BLaER1 (cell line): ENCODE data around the gene ZFPM1.

Experiments
- H3K27ac ChIP-seq: shearing (Covaris generic); formaldehyde crosslinking; 2 replicates; pipeline ENCODE4 v1.8.1; 2022
- H3K27me3 ChIP-seq: shearing (Covaris generic); formaldehyde crosslinking; 2 replicates; pipeline ENCODE4 v1.8.1; 2022
- H3K36me3 ChIP-seq: shearing (Covaris generic); formaldehyde crosslinking; 2 replicates; pipeline ENCODE4 v1.8.1; 2022
- H3K4me1 ChIP-seq: shearing (Covaris generic); formaldehyde crosslinking; 2 replicates; pipeline ENCODE4 v1.8.1; 2022
- H3K4me2 ChIP-seq: shearing (Covaris generic); formaldehyde crosslinking; 2 replicates; pipeline ENCODE4 v1.8.1; 2022
- H3K4me3 ChIP-seq: shearing (Covaris generic); formaldehyde crosslinking; 2 replicates; pipeline ENCODE4 v1.8.1; 2022
- H3K9ac ChIP-seq: shearing (Covaris generic); formaldehyde crosslinking; 2 replicates; pipeline ENCODE4 v1.8.1; 2022
- H3K9me3 ChIP-seq: shearing (Covaris generic); formaldehyde crosslinking; 2 replicates; pipeline ENCODE4 v1.8.1; 2022
- H4K20me1 ChIP-seq: shearing (Covaris generic); formaldehyde crosslinking; 2 replicates; pipeline ENCODE4 v1.8.1; 2022
- Cebpa-rat ChIP-seq: shearing (Covaris generic); IDR thresholded peaks from 2 replicates; pipeline ENCODE4 v1.8.1; 2022

The ZFPM1 gene

DNA sequence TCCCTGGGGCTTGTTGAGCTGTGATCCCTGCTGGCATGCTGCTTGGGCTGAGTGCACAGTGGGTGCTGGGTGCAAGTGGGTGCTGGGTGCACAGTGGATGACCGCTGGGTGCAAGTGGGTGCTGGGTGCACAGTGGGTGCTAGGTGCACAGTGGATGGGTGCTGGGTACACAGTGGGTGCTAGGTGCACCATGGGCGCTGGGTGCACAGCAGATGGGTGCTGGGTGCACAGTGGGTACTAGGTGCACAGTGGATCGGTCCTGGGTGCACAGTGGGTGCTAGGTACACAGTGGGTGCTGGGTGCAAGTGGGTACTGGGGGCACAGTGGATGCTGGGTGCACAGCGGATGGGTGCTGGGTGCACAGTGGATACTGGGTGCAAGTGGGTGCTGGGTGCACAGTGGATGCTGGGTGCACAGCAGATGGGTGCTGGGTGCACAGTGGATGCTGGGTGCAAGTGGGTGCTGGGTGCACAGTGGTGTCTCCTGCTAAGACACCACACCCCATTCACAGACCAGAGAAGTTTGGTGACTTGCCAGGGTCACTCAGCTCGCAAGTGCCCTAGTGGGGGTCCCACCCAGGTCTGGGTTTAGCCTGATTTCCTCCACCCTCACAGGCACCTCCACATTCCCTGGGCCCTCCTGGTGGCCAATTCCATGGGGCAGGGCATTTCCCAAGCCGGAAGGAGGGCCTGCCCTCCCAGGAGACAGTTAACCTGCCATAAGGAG, 33.5 kb downstream of the ZFPM1 start:
- Histone ChIP-seq H3K27me3 (no peaks in the 10 kb centered on the region), H3K27ac (no peak overlapping the region), H3K4me2 (no peak overlapping the region), H3K36me3 (peaks cover 64% of the 10 kb centered on the region), H3K9me3 (no peaks in the 10 kb centered on the region), H3K9ac (no peak overlapping the region), H3K4me1 (peaks cover 76% of the 10 kb centered on the region), H3K4me3 (no peak overlapping the region), H4K20me1 (peaks cover 90% of the 10 kb centered on the region)
- TF ChIP-seq Cebpa-rat = no peak

DNA sequence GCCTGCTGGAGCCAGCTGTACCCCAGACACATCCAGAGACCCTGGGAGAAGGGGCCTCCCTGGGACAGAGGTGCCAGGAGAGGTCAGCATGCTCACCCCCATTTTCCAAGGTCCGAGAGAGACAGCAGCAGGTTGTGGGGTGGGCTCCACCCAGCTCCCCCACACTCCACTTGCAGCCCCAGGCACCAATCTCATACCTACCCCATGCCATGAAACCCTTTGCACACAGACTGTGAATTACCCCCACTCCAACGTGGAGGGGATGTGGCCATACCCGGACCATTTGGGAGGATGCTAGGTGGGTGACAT, 34.0 kb downstream of the ZFPM1 start:
- Histone ChIP-seq H3K9me3 (no peaks in the 10 kb centered on the region), H3K4me2 (no peak overlapping the region), H3K9ac (no peak overlapping the region), H3K4me1 (peaks cover 75% of the 10 kb centered on the region), H3K36me3 (peaks cover 68% of the 10 kb centered on the region), H3K27me3 (no peaks in the 10 kb centered on the region), H3K27ac (no peak overlapping the region), H3K4me3 (no peak overlapping the region), H4K20me1 (peaks cover 88% of the 10 kb centered on the region)
- no peak for TF ChIP-seq Cebpa-rat

DNA sequence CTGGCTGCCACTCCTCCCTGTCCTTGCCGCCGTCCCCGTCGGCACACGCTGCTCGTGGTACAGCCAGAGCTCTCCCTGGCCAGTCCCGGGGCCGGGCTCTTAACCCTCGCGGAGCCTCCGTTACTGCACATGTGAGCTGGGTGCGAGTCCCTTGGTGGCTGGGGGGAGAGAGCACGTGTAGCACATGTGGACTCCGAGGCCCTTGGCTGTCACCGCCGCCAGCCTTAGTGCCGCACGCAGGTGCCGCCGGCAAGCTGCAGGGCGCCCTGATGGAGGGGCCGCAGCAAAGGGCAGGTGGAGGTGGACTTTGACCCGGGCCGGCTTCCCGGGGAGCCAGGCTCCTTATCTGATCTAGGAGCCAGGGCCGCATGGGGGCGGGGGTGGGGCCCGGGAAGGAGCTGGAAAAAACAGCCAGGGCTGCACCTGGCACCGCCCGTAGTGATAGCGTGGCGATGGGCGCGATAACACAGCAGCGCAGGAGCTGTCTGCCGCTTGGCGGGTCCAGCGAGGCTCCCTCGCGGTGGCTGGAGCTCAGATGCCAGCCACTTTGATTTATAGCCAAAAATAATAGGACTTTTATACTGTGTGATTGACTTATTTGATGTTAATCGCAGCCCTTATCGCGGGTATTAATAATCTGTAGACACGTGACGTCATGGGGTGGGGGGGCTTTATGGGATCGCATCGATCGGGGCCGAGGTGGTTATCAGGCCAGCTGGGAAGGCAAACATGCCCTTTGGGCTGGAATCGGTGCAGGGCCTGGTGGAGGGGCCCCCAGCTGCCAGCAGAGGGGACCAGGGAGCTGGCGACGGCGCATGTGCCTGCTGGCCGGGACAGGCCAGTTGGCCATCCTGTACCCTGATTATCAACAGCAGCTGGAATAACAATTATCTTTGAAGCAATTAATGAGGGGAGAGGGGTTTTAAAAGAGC, 35.1 kb downstream of the ZFPM1 start:
- Histone ChIP-seq H3K36me3 (peaks cover 68% of the 10 kb centered on the region), H3K9ac (no peak overlapping the region), H3K4me3 (no peak overlapping the region), H3K4me2 (peak overlapping the region; percentile 28; the same call in 1 of the 2 replicates), H3K4me1 (peaks cover 69% of the 10 kb centered on the region), H4K20me1 (peaks cover 77% of the 10 kb centered on the region), H3K9me3 (no peaks in the 10 kb centered on the region), H3K27ac (0 out of 2 replicates have a peak overlapping the region, but pooled peaks have one; percentile 13), H3K27me3 (no peaks in the 10 kb centered on the region)
- TF ChIP-seq Cebpa-rat = no peak

DNA sequence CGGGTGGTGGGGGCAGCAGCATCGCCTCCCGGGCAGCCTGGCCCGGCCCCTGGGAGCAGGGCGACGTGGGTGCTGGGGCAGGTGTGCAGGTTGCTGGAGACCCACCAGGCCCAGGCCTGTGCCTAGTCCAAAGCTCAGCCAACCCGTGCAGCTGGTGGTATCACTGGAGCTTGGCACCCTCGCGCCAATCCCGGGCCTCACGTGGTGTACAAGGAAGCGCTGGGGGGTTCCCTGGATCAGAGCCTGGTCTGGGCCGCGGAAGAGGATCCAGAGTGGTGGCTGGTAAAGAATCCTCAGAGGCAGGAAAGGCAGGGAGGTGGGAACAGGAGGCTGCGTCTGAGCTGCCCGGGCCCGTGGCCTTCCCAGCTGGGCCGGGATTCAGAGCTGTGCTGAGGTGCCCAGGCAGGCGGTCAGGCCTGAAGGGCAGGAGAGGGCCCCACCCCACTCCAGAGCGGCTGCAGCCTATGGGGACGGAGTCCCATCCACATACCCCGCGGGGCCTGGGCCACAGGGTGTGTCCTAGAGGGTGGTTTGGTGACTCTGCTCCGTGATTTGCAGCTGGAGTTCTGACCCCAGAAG, 36.2 kb downstream of the ZFPM1 start:
- Histone ChIP-seq H3K9ac (no peak overlapping the region), H3K4me3 (no peak overlapping the region), H3K4me1 (peaks cover 61% of the 10 kb centered on the region), H3K4me2 (peak overlapping the region; percentile 28; the same call in 1 of the 2 replicates), H3K36me3 (peaks cover 73% of the 10 kb centered on the region), H4K20me1 (peaks cover 72% of the 10 kb centered on the region), H3K27me3 (no peaks in the 10 kb centered on the region), H3K9me3 (no peaks in the 10 kb centered on the region), H3K27ac (0 out of 2 replicates have a peak overlapping the region, but pooled peaks have one; percentile 13)
- no peak for TF ChIP-seq Cebpa-rat

DNA sequence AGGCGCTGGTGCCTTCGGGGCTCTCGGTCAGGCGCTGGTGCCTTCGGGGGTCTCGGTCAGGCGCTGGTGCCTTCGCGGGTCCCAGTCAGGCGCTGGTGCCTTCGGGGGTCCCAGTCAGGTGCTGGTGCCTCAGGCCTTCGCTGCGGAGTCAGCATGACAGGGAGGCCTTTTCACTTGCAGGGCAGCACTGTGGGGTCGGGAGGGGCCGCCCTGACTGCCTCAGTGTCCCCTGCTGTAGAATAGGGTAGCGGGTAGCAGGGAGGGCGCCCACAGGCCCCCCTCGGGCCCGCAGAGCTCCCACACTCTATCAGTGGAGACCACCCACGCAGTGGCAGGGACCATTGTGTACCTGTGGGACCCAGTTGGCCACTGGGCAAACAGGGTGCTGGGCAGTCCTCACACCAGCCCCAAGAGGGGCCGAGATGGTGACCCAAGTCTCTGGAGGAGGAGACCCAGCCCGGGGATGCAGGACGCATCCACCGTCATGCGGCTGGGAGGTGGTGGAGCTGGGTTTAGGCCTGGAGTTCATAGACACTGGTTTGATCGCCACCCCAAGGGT, 38.0 kb downstream of the ZFPM1 start:
- H3K27me3 ChIP-seq = no peaks in the 10 kb centered on the region
- H3K9me3 ChIP-seq = no peaks in the 10 kb centered on the region
- peaks cover 68% of the 10 kb centered on the region for H3K36me3 ChIP-seq
- H3K4me2 ChIP-seq = peak overlapping the region; percentile 68
- peaks cover 72% of the 10 kb centered on the region for H4K20me1 ChIP-seq
- TF ChIP-seq Cebpa-rat = no peak
- H3K9ac ChIP-seq = no peak overlapping the region
- peaks cover 62% of the 10 kb centered on the region for H3K4me1 ChIP-seq
- peak overlapping the region; percentile 13; the same call in 1 of the 2 replicates for H3K27ac ChIP-seq
- no peak overlapping the region for H3K4me3 ChIP-seq

DNA sequence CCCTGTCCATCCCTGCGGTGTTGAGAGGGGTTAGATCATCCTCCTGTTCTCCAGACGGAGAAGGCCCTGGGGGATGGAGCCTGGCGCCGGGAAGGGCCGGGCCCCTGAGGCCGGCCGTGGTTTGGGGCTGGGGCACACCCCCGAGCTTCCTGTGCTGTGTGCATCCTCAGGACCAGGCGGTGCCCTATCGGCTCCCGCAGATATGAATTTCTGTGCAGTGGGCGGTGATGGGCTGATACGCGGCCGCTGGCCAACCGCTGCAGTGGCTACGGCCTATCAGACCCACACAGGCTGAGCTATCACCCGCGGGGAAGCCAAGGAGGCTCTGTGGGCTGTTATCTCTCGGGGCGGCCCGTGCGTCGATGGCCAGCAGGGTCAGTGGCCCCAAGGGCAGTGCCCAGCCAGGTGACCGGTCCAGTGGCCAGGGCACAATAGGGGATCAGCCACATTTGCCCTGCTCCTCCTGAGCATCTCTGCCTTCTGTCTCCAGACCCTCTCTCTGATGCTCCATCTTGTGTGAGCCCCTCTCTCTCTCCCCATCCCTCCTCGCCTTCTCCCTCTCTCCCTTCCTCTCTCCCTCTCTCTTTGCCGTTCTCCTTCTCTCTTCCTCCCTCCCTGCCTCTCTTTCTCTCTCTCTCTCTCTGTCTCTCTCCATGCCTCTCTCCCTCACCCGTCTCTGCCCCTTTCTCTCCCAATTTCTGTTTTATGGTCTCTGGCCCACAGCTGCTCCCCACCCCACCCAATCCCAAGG, 38.7 kb downstream of the ZFPM1 start:
- Histone ChIP-seq H3K4me3 (no peak overlapping the region), H3K27me3 (no peaks in the 10 kb centered on the region), H3K27ac (peak overlapping the region; percentile 13; the same call in 1 of the 2 replicates), H3K36me3 (peaks cover 62% of the 10 kb centered on the region), H3K9ac (no peak overlapping the region), H3K4me1 (peaks cover 62% of the 10 kb centered on the region), H3K4me2 (peak overlapping the region; percentile 68), H3K9me3 (no peaks in the 10 kb centered on the region), H4K20me1 (peaks cover 70% of the 10 kb centered on the region)
- TF ChIP-seq Cebpa-rat = no peak

DNA sequence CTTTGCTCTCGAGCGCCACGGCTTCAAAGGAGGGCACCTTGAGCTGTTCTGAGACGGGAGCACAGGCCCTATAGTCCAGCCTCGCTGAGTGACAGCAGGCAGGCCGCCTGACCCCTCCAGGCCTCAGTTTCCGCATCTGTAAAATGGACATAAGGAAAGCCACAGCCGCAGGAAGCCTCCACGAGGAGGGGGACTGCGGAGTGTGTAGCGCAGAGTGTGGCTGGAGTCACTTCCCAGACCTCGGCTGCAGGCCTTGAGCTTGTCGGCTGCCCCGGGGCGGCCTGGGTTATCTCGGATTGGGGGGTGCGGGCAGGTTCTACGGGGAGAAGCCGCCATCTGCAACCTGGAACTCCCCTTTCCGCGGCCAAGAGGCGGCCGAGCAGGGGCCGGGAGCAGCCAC, 40.8 kb downstream of the ZFPM1 start:
- peaks cover 62% of the 10 kb centered on the region for H3K4me1 ChIP-seq
- no peaks in the 10 kb centered on the region for H3K27me3 ChIP-seq
- H3K27ac ChIP-seq = no peak overlapping the region
- H3K36me3 ChIP-seq = peaks cover 42% of the 10 kb centered on the region
- TF ChIP-seq Cebpa-rat = no peak
- H3K9ac ChIP-seq = no peak overlapping the region
- H3K4me2 ChIP-seq = no peak overlapping the region
- H3K4me3 ChIP-seq = no peak overlapping the region
- H3K9me3 ChIP-seq = no peaks in the 10 kb centered on the region
- peaks cover 66% of the 10 kb centered on the region for H4K20me1 ChIP-seq

DNA sequence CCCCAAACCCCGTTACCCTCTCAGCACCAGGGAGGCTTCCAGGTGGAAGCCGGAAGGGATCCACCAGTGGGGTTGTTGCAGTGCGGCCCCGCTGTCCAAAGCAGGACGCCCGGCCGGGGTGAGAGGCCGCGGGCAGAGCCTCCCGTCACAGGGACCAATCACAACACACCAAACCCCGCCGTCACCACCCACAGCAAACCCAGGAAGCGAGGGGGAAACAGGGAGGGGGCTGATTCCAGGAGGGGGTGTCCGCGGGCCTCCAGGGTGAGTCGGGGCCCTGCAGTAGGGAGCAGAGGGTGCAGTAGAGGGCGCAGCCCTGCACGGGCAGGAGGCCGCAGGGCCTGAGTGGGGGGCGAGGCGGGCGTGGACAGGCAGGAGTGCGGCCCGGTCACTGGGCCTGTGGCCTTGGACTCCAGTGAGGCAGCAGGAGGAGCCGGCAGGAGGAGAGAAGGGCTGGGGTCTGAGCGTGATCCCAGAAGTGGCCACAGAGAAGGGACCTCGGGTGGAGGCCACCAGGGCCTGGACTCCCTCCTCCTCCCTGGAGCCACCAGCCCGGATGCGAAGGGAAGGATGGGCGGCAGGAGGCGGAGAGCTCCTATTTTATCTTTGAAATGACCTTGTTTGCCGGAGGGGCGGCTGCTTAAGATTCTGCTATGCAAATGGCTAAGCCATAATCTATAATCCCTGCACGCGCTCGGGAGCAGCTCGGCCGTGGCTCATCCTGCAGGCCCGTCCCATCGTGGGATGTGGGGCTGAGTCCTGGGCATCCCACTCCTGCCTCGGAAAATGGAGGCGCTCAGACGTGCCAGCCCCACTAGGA, 41.5 kb downstream of the ZFPM1 start:
- Histone ChIP-seq H4K20me1 (peaks cover 64% of the 10 kb centered on the region), H3K36me3 (peaks cover 35% of the 10 kb centered on the region), H3K9me3 (no peaks in the 10 kb centered on the region), H3K27me3 (no peaks in the 10 kb centered on the region), H3K4me3 (no peak overlapping the region), H3K9ac (no peak overlapping the region), H3K4me1 (peaks cover 62% of the 10 kb centered on the region), H3K4me2 (no peak overlapping the region), H3K27ac (peak overlapping the region; percentile 13; the same call in 1 of the 2 replicates)
- TF ChIP-seq Cebpa-rat = no peak
